GM08714 (cell line): ENCODE measurements around the gene DLGAP4.

ENCODE experiments used
- H3K4me3 ChIP-seq: fragments of 200-500 bp; sonication (Bioruptor generic); 2 replicates; pipeline ENCODE4 v1.5.1; 2014; ENCODE audit warnings: mild to moderate bottlenecking, low read length, inconsistent platforms
- ZNF274 ChIP-seq: IDR thresholded peaks from 2 replicates; pipeline ENCODE4 v1.6.1; 2012; ENCODE audit warnings: mild to moderate bottlenecking, low read depth, low read length

The DLGAP4 gene

GRCh38 chr20:36523341-36523740 lies 217.2 kb downstream of the DLGAP4 start:
- no peak for TF ChIP-seq ZNF274
- H3K4me3 ChIP-seq = no peak overlapping the region

- no peak for TF ChIP-seq ZNF274
- no peak overlapping the region for H3K4me3 ChIP-seq
Observed at GRCh38 chr20:36525620-36526365, 219.7 kb downstream of the DLGAP4 start.

GRCh38 chr20:36526521-36527011 lies 220.4 kb downstream of the DLGAP4 start:
- no peak overlapping the region for H3K4me3 ChIP-seq
- TF ChIP-seq ZNF274 = no peak

- TF ChIP-seq ZNF274 = no peak
- H3K4me3 ChIP-seq = no peak overlapping the region
Observed at GRCh38 chr20:36527331-36528125, 221.4 kb downstream of the DLGAP4 start.

GRCh38 chr20:36528176-36528874 lies 222.2 kb downstream of the DLGAP4 start:
- no peak overlapping the region for H3K4me3 ChIP-seq
- TF ChIP-seq ZNF274 = no peak

- no peak for TF ChIP-seq ZNF274
- no peak overlapping the region for H3K4me3 ChIP-seq
Observed at GRCh38 chr20:36528875-36529417, 222.8 kb downstream of the DLGAP4 start.

GRCh38 chr20:36532388-36532787 lies 226.2 kb downstream of the DLGAP4 start:
- H3K4me3 ChIP-seq = no peak overlapping the region
- TF ChIP-seq ZNF274 = no peak

GRCh38 chr20:36532822-36533221 lies 226.7 kb downstream of the DLGAP4 start:
- no peak overlapping the region for H3K4me3 ChIP-seq
- no peak for TF ChIP-seq ZNF274

GRCh38 chr20:36538026-36538722 lies 232.0 kb downstream of the DLGAP4 start:
- H3K4me3 ChIP-seq = no peak overlapping the region
- no peak for TF ChIP-seq ZNF274

GRCh38 chr20:36540551-36541211 lies 234.5 kb downstream of the DLGAP4 start:
- no peak overlapping the region for H3K4me3 ChIP-seq
- no peak for TF ChIP-seq ZNF274

- H3K4me3 ChIP-seq = no peak within 1 kb of the TSS
Observed at GRCh38 chr20:36541227-36541767, 235.2 kb downstream of the DLGAP4 start, which contains the start of gene MYL9. TSS of gene MYL9 (plus strand) at chr20:36541519. CDS start at chr20:36544885, 3,366 bp downstream.

GRCh38 chr20:36541768-36542488 lies 235.8 kb downstream of the DLGAP4 start:
- TF ChIP-seq ZNF274 = no peak
- H3K4me3 ChIP-seq = no peak overlapping the region

More at GRCh38 chr20:36541227-36541767, 235.2 kb downstream of the DLGAP4 start, which contains the start of gene MYL9:
- TF ChIP-seq ZNF274 = no peak
